Putamen (tissue), 1 donor: Measurements from ENCODE around the gene CNTNAP1.
"Not testable (repeated sequence)": the region's sequence is repeated elsewhere in the genome, so short reads cannot be mapped to it uniquely, and the experiment has no call there.

Experiments used
- DNase-seq: peaks from one replicate; pipeline ENCODE4 v3.0.0-alpha.2; 2016; ENCODE audit warnings: low spot score

Gene CNTNAP1

GRCh38 chr17:42740699-42741098 lies 58.4 kb downstream of the CNTNAP1 start:
- no peak for DNase-seq

GRCh38 chr17:42742916-42743315 lies 60.6 kb downstream of the CNTNAP1 start:
- DNase-seq = not testable (repeated sequence)

GRCh38 chr17:42743595-42744282 lies 61.4 kb downstream of the CNTNAP1 start:
- DNase-seq = no peak

- peak; percentile 42 for DNase-seq
Measured at GRCh38 chr17:42744283-42744805, 62.0 kb downstream of the CNTNAP1 start.

- DNase-seq = peak; percentile 91
Measured at GRCh38 chr17:42744806-42745617, 62.7 kb downstream of the CNTNAP1 start, which contains the start of gene EZH1. TSS of gene EZH1 (minus strand) at chr17:42745040. CDS start at chr17:42728941, 16,099 bp downstream.

- no peak for DNase-seq
Measured at GRCh38 chr17:42748202-42748907, 66.0 kb downstream of the CNTNAP1 start.

GRCh38 chr17:42748908-42749798 lies 66.8 kb downstream of the CNTNAP1 start:
- DNase-seq = no peak
